GM20000 (cell line): ENCODE results near the gene FGF22.
A peak's percentile ranks its signal among the peaks of the same experiment; 100 is the strongest.

Experiments used
- DNase-seq: peaks from one replicate; pipeline ENCODE4 v3.0.0; 2012; ENCODE audit warnings: low spot score
- TF ChIP-seq, protein P1 (sequence below): IDR thresholded peaks from 2 replicates; pipeline ENCODE4 v1.5.1; 2012; ENCODE audit warnings: mild to moderate bottlenecking, control low read depth; ENCODE audit errors: extremely low read depth, missing control alignments

Gene FGF22

DNA sequence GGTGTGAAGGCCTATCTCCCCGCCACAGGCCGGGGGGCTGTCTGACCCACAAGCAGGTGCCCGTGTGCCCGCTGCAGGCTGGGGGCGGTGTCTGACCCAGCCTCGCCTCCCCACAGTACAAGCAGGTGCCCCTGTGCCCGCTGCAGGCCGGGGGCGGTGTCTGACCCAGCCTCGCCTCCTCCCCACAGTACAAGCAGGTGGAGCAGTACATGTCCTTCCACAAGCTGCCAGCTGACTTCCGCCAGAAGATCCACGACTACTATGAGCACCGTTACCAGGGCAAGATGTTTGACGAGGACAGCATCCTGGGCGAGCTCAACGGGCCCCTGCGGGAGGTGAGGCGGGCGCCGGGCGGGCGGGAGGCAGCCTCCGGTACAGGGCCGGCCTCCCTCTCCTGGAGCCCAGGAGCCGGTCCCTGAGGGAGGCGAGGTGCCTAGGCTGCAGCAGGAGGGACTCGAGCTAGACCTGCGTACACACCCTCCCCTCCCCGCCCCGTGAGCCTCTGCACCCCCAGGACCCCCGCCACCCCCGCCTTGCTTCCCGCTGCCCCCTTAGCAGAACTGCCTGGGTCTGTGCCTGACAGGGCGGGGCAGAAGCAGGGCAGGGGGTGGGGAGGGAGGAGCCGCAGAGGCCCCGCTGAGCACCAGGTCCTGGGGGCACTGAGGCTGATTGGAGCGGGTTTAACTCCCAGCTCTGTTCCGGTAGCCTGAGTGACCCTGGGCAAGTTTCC, 29.4 kb upstream of the FGF22 start:
- DNase-seq: no peak

GRCh38 chr19:610801-611480, 28.7 kb upstream of the FGF22 start:
- DNase-seq: peak; percentile 87
- TF ChIP-seq, protein P1, sequence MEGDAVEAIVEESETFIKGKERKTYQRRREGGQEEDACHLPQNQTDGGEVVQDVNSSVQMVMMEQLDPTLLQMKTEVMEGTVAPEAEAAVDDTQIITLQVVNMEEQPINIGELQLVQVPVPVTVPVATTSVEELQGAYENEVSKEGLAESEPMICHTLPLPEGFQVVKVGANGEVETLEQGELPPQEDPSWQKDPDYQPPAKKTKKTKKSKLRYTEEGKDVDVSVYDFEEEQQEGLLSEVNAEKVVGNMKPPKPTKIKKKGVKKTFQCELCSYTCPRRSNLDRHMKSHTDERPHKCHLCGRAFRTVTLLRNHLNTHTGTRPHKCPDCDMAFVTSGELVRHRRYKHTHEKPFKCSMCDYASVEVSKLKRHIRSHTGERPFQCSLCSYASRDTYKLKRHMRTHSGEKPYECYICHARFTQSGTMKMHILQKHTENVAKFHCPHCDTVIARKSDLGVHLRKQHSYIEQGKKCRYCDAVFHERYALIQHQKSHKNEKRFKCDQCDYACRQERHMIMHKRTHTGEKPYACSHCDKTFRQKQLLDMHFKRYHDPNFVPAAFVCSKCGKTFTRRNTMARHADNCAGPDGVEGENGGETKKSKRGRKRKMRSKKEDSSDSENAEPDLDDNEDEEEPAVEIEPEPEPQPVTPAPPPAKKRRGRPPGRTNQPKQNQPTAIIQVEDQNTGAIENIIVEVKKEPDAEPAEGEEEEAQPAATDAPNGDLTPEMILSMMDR: no peak

More for the DNA sequence above, 29.4 kb upstream of the FGF22 start:
- TF ChIP-seq, protein P1: no peak

DNA sequence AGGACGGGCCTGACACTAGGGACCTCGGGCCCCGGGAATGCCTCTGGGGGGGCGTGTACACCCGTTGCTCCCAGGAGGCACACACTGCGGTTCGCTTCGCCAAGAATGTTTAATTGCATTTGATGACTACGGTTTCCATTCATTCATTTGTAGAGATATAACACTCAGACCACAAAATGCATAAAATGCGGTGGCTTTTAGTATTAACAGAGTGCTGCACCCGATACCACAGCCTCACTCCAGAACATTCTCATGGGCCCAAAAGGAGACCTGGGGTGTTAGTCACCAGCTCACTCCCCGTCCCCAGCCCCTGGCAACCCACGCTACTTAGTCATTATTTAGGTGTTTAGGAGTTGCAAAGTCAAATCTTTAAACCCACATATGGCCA, 28.2 kb upstream of the FGF22 start:
- TF ChIP-seq, protein P1: no peak
- DNase-seq: peak; percentile 71

DNA sequence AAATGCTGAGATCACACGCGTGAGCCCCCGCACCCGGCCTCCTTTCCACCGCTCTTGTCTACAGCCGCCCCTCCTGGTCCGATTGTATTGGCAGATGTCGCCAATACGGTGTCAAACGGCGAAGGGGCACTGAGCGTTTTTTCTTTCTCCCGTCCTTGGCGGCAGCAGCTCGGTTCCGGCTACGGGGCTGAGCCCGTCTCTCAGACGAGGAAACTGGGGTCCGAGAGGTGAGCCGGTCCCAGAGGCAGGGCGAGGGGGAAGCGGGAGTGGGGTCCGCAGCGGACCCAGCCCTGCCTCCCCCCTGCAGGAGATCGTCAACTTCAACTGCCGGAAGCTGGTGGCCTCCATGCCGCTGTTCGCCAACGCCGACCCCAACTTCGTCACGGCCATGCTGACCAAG, 26.7 kb upstream of the FGF22 start:
- no peak for DNase-seq
- TF ChIP-seq, protein P1: no peak

GRCh38 chr19:613732-614567, 25.7 kb upstream of the FGF22 start:
- TF ChIP-seq, protein P1: no peak

GRCh38 chr19:615619-616018, 24.1 kb upstream of the FGF22 start:
- TF ChIP-seq, protein P1: no peak
- no peak for DNase-seq

More at GRCh38 chr19:613732-614567, 25.7 kb upstream of the FGF22 start:
- no peak for DNase-seq
